Upper lobe of left lung (tissue), 6 donors: Measurements from ENCODE around the gene ATP6V1C2. TPM values are rescaled to one million over a fixed set of nuclear protein-coding genes. Genes with fewer than 3 reads are reported as not detected.

Experiments
- ATAC-seq, 2 donors: fragments of 200-7000 bp; cut with Tn5 transposase; one replicate each; pipeline ENCODE4 v1.9.1; 2022; ENCODE audit warnings: mild to moderate bottlenecking in 2 of 2, moderate library complexity in 2 of 2; ENCODE audit not compliant: low FRiP score in 2 of 2
- DNase-seq, 2 donors: peaks; one replicate each; pipeline ENCODE4 v3.0.0-alpha.2; 2019 to 2020
- H3K27ac ChIP-seq, 4 donors: fragments of 200-600 bp; sonication (generic); one replicate each; pipeline ENCODE4 v1.5.1; 2016 to 2019
- H3K27me3 ChIP-seq, 4 donors: fragments of 200-600 bp; sonication (generic); one replicate each; pipeline ENCODE4 v1.5.1; 2017 to 2019
- H3K36me3 ChIP-seq, 4 donors: fragments of 200-600 bp; sonication (generic); one replicate each; pipeline ENCODE4 v1.5.1; 2016 to 2019
- H3K4me1 ChIP-seq, 4 donors: fragments of 200-600 bp; sonication (generic); one replicate each; pipeline ENCODE4 v1.5.1; 2018 to 2019
- H3K4me3 ChIP-seq, 4 donors: fragments of 200-600 bp; sonication (generic); one replicate each; pipeline ENCODE4 v1.5.1; 2017 to 2019; ENCODE audit warnings: mild to moderate bottlenecking in 2 of 4, moderate library complexity in 1 of 4
- H3K9me3 ChIP-seq, 4 donors: fragments of 200-600 bp; sonication (generic); one replicate each; pipeline ENCODE4 v1.5.1; 2018 to 2019
- EP300 ChIP-seq, 4 donors: sonication (generic); formaldehyde crosslinking; IDR thresholded peaks; one replicate each; pipeline ENCODE4 v1.5.1; 2017; ENCODE audit warnings: antibody characterized with exemption in 4 of 4, control low read depth in 2 of 4
- POLR2A ChIP-seq, 4 donors: fragments of 450-650 bp; IDR thresholded peaks; one replicate each; pipeline ENCODE4 v1.5.1; 2016 to 2017; ENCODE audit warnings: antibody characterized with exemption in 4 of 4, mild to moderate bottlenecking in 2 of 4
- POLR2AphosphoS5 ChIP-seq, 2 donors: sonication (generic); formaldehyde crosslinking; IDR thresholded peaks; one replicate each; pipeline ENCODE4 v1.5.1; 2017; ENCODE audit warnings: antibody characterized with exemption in 2 of 2
- WGBS, 2 donors: methylation state at CpG; one replicate each; pipeline ENCODE4 v1.1.5; 2017 to 2018; 5-methylcytosine and 5-hydroxymethylcytosine counted together
- total RNA-seq, 6 donors: library from RNA; depleted of rRNA in 4 of 6; stranded (reverse); fragments of >200 nt in 4 of 6; gene quantifications; one replicate each; pipeline versions ENCODE4 v1.1.0 to v1.2.1, GENCODE V29; 2016 to 2021
- TF ChIP-seq, protein P1 (sequence below), 6 experiments: fragments of 450-650 bp in 4 of 6; fragments of 200-600 bp in 2 of 6; sonication (generic) in 2 of 6; IDR thresholded peaks; one replicate each; pipeline ENCODE4 v1.5.1; 2016 to 2019; ENCODE audit warnings: antibody characterized with exemption in 6 of 6
- donor health status: DM: no; HTN: no; CAD: no; lungs with moderate emphysema.
- donor health status: DM: no; HTN: yes; CAD: no; lungs with severe emphysema.

The ATP6V1C2 gene, protein sequence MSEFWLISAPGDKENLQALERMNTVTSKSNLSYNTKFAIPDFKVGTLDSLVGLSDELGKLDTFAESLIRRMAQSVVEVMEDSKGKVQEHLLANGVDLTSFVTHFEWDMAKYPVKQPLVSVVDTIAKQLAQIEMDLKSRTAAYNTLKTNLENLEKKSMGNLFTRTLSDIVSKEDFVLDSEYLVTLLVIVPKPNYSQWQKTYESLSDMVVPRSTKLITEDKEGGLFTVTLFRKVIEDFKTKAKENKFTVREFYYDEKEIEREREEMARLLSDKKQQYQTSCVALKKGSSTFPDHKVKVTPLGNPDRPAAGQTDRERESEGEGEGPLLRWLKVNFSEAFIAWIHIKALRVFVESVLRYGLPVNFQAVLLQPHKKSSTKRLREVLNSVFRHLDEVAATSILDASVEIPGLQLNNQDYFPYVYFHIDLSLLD
- total RNA-seq, result 10 to 100 TPM in 2 of 6 donors, 1 to 10 TPM in 2, under 1 TPM in 2; 0.81 to 92.2 (median 2.4) TPM

DNA sequence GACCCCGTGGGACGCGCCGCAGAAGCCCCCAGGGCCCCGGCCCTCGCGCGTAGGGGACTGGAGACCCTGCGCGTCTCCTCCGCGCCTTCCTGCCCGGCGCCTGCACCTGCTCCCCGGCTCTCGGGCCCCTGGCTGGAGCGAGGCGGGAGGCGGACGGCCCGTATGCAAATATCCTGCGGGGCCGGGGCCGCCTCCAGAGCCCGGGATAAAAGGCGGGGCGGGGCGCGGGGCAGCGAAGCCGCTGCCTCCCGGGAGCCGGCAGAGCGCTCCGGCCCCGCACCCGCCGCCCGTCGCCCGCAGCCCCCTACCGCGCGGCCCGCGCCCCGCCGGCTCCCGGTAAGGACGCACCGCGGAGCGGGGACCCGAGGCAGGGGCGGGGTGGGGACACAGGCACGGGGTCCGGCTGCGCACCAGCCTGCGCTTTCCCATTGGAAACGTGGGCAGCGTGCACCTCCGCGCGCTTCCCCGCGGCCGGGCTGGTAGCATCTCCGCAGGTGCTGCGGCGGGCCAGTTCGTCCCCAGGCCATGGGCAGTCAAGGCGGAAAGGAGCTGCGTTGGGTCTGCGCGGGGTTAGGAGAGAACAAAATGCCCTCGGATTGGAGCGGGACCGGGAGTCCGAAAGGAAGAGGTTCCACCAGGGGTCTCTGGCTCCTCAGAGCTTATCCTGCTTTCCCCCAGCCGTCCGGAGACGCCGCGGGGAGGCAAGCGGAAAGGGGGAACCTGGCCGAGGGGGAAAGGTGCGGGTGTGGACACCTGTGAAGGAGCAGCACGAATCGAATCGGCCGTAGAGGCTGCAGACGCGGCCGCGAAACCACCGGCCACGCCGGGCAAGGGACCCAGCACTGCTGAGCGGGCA lies at the start of gene ATP6V1C2:
Gene ATP6V1C2, plus strand, starts transcription at position 235 of the 856 bp plus-strand sequence. CDS start 1,220 bp downstream, outside the sequence.
- WGBS, 2 donors, result 2% methylated on average over 32 to 93 of the region's 99 CpGs
- H3K27me3 ChIP-seq, result peaks cover 0 to 36% (median 10%) of the 10 kb centered on the region in 4 donors
- H3K4me3 ChIP-seq, result peak within 1 kb of the TSS; percentile 10 to 57 (median 54)
- H3K4me1 ChIP-seq, result peaks cover 13 to 20% (median 18%) of the 10 kb centered on the region in 4 donors
- ATAC-seq, result peak; percentile 69
- no peak within 1 kb of the TSS for H3K27ac ChIP-seq
- no peaks in the 10 kb centered on the region for H3K36me3 ChIP-seq
- no peaks in the 10 kb centered on the region for H3K9me3 ChIP-seq
- TF ChIP-seq, protein P1, sequence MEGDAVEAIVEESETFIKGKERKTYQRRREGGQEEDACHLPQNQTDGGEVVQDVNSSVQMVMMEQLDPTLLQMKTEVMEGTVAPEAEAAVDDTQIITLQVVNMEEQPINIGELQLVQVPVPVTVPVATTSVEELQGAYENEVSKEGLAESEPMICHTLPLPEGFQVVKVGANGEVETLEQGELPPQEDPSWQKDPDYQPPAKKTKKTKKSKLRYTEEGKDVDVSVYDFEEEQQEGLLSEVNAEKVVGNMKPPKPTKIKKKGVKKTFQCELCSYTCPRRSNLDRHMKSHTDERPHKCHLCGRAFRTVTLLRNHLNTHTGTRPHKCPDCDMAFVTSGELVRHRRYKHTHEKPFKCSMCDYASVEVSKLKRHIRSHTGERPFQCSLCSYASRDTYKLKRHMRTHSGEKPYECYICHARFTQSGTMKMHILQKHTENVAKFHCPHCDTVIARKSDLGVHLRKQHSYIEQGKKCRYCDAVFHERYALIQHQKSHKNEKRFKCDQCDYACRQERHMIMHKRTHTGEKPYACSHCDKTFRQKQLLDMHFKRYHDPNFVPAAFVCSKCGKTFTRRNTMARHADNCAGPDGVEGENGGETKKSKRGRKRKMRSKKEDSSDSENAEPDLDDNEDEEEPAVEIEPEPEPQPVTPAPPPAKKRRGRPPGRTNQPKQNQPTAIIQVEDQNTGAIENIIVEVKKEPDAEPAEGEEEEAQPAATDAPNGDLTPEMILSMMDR (IDR thresholded peaks at IDR 0.05), result no peak
- TF ChIP-seq EP300 (IDR thresholded peaks at IDR 0.05), result no peak
- DNase-seq, result peak; percentile 65 to 90

DNA sequence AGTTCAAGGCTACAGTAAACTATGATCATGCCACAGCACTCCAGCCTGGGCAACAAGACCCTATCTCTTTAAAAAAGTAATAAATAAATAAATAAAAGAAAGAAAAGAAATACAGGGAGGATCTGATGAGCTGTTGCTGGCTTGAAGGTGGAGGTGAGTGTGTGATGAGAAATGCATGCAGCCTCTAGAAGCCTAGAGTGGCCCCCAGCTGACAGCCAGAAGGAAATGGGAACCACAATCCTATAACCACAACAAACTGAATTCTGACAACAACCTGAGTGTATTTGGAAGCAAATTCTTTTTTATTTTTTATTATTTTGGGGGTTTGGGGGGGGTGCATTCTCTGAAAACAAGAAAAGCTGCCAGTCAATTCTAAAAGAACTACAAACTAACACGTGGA lies 46.3 kb upstream of the ATP6V1C2 start:
- Histone ChIP-seq H3K36me3 (peaks cover 0 to 33% (median 3%) of the 10 kb centered on the region in 4 donors), H3K9me3 (no peaks in the 10 kb centered on the region), H3K4me3 (no peak overlapping the region), H3K4me1 (no peaks in the 10 kb centered on the region), H3K27ac (no peak overlapping the region), H3K27me3 (no peaks in the 10 kb centered on the region)
- no peak for DNase-seq
- 54 to 68% methylated on average over 1 of the region's 1 CpG for WGBS, 2 donors
- ATAC-seq, result no peak
- TF ChIP-seq EP300 (IDR thresholded peaks at IDR 0.05), result no peak
- TF ChIP-seq POLR2A (IDR thresholded peaks at IDR 0.05), result no peak
- TF ChIP-seq, protein P1 (IDR thresholded peaks at IDR 0.05), result no peak
- no peak for TF ChIP-seq POLR2AphosphoS5 (IDR thresholded peaks at IDR 0.05)

DNA sequence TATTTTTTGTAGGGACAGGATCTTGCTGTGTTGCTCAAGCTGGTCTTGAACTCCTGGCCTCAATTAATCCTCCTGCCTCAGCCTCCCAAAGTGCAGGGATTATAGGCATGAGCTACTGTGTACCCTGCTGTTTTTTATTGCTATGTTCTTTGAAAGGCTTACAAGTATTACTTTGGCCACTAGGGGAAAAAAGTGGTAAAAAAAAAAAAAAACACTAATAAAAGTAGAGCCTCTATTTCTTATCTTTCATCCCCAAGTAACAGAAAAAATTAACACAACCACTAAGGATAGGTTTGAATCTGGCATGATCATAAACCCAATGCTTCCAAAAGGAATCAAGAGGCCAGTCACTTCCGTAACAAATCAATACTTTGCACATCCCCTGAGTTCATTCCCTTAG lies 43.2 kb upstream of the ATP6V1C2 start:
- H3K36me3 ChIP-seq, result peaks cover 5 to 39% (median 12%) of the 10 kb centered on the region in 4 donors

DNA sequence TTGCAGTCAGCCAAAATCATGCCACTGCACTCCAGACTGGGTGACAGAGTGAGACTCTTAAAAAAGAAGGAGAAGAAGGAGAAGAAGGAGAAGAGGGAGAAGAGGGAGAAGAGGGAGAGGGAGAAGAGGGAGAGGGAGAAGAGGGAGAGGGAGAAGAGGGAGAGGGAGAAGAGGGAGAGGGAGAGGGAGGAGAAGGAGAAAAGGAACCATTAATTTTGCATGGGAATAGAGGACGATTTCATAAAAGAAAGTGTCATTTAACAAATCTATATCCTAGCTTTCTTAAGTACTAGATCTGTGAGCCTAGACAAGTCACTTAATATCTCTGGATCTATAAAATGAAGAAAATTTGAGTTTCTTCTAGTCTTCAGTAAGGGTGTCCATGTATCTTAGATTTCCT lies 41.2 kb upstream of the ATP6V1C2 start:
- H3K27ac ChIP-seq, result no peak overlapping the region
- ATAC-seq, result no peak
- H3K4me3 ChIP-seq, result no peak overlapping the region
- H3K36me3 ChIP-seq, result peaks cover 9 to 55% (median 16%) of the 10 kb centered on the region in 4 donors
- DNase-seq, result no peak
- 90 to 100% methylated on average over 1 of the region's 1 CpG for WGBS, 2 donors
- no peaks in the 10 kb centered on the region for H3K27me3 ChIP-seq
- no peak for TF ChIP-seq EP300 (IDR thresholded peaks at IDR 0.05)
- TF ChIP-seq, protein P1 (IDR thresholded peaks at IDR 0.05), result no peak
- no peak for TF ChIP-seq POLR2A (IDR thresholded peaks at IDR 0.05)
- no peaks in the 10 kb centered on the region for H3K9me3 ChIP-seq
- H3K4me1 ChIP-seq, result no peaks in the 10 kb centered on the region

More for the DNA sequence above, 43.2 kb upstream of the ATP6V1C2 start:
- ATAC-seq (no peak), DNase-seq (no peak)
- Histone ChIP-seq H3K4me3 (no peak overlapping the region), H3K27ac (no peak overlapping the region), H3K27me3 (no peaks in the 10 kb centered on the region), H3K4me1 (no peaks in the 10 kb centered on the region), H3K9me3 (no peaks in the 10 kb centered on the region)
- TF ChIP-seq, protein P1 (IDR thresholded peaks at IDR 0.05), result no peak
- TF ChIP-seq EP300 (IDR thresholded peaks at IDR 0.05) (no peak), POLR2A (IDR thresholded peaks at IDR 0.05) (no peak), POLR2AphosphoS5 (IDR thresholded peaks at IDR 0.05) (no peak)
- WGBS, 2 donors, result 100% methylated on average over 1 of the region's 1 CpG
